ENCODE results near the gene MANBA. TPM values are rescaled to one million over a fixed set of nuclear protein-coding genes. Genes with fewer than 3 reads are reported as not detected.

Gene MANBA
- total and polyA plus RNA-seq, 2 of the 13 experiments (the other 11 are each of a cell fraction or from before 2014, with no cell fraction given), result 11.7 to 33.3 TPM

- in situ Hi-C loops (cut with HindIII; ENCODE audit: extremely low pct_ligation_motif_present, low pct_unique_long_range_greater_than_20kb), result no loop called here
- Histone ChIP-seq H3K9ac (ENCODE audit: insufficient read depth, low read depth, low read length) (no peak overlapping the region), H3K4me3 (replicated peaks in 1 of 3; ENCODE audit: insufficient read depth in 1 of 3, low read depth in 2 of 3, low read length in 3 of 3) (no peak overlapping the region), H3K36me3 (replicated peaks in 1 of 2; ENCODE audit: control insufficient read depth in 1 of 2, insufficient read depth in 2 of 2, low read length in 2 of 2) (0 out of 5 replicates have a peak, but pooled peaks cover 0 to 3% of the 10 kb centered on the region in 2 experiments), H3K4me2 (ENCODE audit: low read depth, low read length) (no peak overlapping the region), H4K20me1 (ENCODE audit: insufficient read depth, low read length) (no peaks in the 10 kb centered on the region), H3K27me3 (ENCODE audit: control insufficient read depth in 1 of 2, insufficient read depth in 2 of 2, low read length in 2 of 2) (no peaks in the 10 kb centered on the region), H3K79me2 (ENCODE audit: insufficient read depth, low read length) (no peaks in the 10 kb centered on the region), H3K9me3 (ENCODE audit: low read length) (no peaks in the 10 kb centered on the region), H2AFZ (ENCODE audit: low read length) (no peak overlapping the region), H3K4me1 (ENCODE audit: insufficient read depth, low read length) (no peaks in the 10 kb centered on the region), H3K27ac (ENCODE audit: extremely low read length, insufficient read depth, low read length) (no peak overlapping the region)
- intact Hi-C loops (cut with micrococcal nuclease; ENCODE audit: unreplicated experiment), result no loop called here
- ATAC-seq (no peak), DNase-seq (ENCODE audit: low spot score) (no peak), FAIRE-seq (no peak)
- BruUV-seq (replicated peaks), result no TSS peak
- no peak for TF ChIP-seq MXI1 (IDR thresholded peaks at IDR 0.05; ENCODE audit: borderline replicate concordance, low read depth, low read length)
- TF ChIP-seq SNAPC5 (CRISPR knock-in tag; IDR thresholded peaks at IDR 0.05; ENCODE audit: borderline replicate concordance), result no peak
- no peak for TF ChIP-seq ISX (CRISPR knock-in tag; conservative IDR thresholded peaks at IDR 0.05)
- TF ChIP-seq ZNF33B (CRISPR knock-in tag; IDR thresholded peaks at IDR 0.05), result no peak
- no peak for TF ChIP-seq ZNF17 (CRISPR knock-in tag; IDR thresholded peaks at IDR 0.05)
- TF ChIP-seq ZNF609 (CRISPR knock-in tag; IDR thresholded peaks at IDR 0.05; ENCODE audit: borderline replicate concordance), result no peak
- POLR2A ChIA-PET, result no interaction called here
- CTCF ChIA-PET (ENCODE audit: low intra/inter-chr PET ratio, low total read pairs), result no interaction called here
- 85% methylated on average over 4 of the region's 4 CpGs for WGBS (ENCODE audit: low lambda C conversion rate)
Measured at GRCh38 chr4:102693262-102693850, 67.4 kb downstream of the MANBA start.
